Measurements from ENCODE around the gene CHCHD4.

CHCHD4 gene

DNA sequence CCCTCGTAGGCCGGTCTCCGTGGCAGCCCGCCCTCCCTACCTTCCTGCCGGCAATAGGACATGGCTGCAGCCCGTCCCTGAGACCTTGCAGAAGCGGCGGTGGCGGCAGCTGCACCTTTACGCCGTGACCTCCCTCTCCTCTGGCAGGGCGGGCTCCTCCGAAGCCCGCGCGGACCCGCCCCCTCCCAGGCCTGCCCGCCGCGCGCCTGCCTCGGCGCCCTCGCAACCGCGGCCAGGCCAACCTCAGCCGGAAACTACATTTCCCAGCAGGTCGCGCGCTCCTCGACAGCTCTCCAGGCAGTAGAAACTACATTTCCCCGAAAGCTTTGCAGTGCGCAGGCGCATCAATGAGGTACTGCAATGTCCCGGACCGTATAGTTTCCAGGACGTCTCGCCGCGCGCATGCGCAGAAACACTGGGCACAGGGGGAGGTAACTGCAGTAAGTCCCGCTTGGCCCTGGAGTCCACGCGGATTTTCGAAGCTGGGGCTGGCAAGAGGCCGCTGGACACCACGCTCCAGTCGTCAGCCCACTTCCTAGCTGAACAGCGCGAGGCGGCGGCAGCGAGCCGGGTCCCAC is at the start of gene CHCHD4, which contains the start of gene TMEM43:
CHCHD4 (minus strand) TSS at position 256 of the 578 bp plus-strand sequence; CDS start at position 62, 194 bp downstream.
TMEM43 (plus strand) TSS at position 438 of the 578 bp plus-strand sequence. CDS start 142 bp downstream, outside the sequence.
- no peak for FAIRE-seq
- DNase-seq (ENCODE audit: low spot score), result peak; percentile 98

DNA sequence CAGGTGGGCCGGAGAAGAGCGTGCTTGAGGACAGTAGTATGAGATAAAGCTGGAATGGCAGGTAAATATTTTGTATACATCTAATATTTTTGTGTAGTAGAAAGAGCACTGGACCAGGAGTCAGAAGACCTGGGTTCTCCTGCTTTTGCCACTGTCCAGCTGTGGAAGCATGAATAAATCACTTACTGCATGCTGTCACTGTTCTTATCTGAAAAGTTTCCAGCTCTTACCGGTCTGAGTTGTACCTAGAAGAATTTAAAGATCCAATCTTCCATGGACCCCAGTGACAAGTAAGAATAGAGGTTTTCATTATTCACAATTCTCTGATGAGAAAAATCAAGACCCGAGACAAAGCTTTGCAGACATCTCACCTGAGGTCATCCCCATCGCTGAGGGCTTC is 47.8 kb upstream of the CHCHD4 start:
- DNase-seq (ENCODE audit: low spot score) (no peak), FAIRE-seq (no peak)

DNA sequence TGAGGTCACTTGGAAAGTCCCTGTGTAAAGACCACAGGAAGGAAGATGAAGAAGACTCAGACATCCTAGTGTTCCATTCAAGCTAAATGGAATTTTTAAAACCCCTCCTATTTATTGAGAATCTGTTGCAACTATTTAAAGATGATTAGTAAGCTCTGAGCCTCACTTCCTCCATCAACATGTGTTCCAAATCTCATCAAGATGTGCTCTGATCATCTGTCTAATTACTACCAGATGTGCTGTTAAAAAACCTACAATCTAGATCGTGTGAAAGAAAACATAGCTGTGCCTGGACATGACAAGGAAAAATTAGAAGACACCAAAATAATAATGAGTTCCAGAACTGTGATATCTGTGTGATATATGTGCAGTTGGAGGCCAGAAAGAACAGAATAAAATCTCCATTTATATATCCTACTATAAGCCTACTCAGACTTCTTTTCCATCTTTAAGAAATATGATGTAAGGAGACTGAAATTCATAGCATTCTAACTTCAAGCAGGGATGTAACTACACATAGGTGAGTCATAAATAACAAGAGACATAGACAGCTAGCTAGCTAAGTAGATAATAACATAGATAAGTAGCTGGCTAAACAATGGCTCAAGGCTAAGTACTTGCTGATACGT is 46.0 kb upstream of the CHCHD4 start:
- peak; percentile 8 for DNase-seq (ENCODE audit: low spot score)
- no peak for FAIRE-seq

DNA sequence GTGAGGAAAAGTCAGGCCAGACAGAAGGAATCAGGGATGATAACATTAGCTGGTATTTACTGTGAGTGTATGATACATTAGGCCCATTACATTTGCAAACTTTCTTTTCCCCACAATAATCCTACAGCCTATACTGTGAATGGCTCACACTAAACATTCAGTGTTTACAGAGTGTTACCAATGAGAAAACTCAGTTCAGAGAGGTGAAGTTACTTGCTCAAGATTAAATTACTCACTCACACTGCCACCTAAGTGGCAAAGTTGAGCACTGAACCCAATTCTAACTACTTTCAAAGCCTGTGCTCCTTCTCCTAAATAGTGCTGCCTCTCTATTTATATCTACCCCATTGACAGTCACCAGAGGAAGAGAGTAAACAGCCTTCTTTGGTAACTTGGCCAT is 45.2 kb upstream of the CHCHD4 start:
- DNase-seq (ENCODE audit: low spot score) (no peak), FAIRE-seq (no peak)

DNA sequence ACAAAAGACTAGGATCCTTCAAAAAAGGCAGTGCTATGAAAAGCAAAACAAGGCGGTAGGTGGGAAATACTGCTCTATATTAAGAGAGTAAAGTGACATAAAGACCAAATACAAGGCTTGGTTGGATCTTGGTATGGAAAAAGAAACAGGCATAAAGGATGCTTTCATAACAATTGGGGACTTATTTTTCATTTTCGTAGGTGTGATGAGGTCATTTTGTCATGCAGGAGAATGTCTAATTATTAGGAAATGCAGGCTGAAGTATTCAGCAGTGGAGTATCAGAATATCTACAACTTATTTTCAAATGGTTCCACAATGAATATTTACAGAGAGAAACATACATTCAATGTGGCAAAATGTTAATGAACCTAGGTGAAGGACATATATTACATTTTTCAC is 44.8 kb upstream of the CHCHD4 start:
- FAIRE-seq, result no peak
- DNase-seq (ENCODE audit: low spot score), result no peak

DNA sequence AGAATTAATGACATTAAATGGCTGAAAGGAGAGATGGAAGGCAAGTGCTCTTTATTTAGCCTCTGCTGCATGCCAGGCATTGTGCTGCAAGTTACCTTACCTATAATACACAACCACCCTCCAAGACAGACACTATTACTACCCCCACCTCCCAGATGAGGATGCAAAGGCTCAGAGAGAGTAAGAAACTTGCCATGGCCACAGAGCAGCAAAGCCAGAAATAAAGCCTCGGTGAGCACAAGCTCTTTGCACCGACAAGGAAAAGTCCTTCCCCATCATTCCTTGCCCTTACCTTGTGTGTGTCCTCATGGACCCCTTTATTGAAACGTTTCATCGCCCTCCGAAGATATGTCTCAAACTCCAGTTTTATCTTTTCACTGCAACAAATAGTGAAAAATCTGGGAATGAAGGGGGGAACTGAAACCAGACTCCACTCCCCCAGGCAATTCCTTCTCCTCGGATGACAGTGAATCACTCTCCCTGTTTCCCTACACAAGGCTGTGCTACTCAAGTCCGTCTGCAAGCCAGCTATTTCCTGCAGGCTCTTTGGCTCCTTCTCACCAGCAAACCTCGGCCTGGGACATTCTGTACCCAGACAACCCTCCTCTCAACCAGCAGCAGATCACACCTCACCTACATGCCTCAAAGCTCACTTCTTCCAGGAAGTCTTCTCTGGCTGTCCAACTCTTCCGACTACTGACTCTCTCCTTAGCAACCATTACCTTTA is 42.4 kb upstream of the CHCHD4 start:
- FAIRE-seq (no peak), DNase-seq (ENCODE audit: low spot score) (no peak)

DNA sequence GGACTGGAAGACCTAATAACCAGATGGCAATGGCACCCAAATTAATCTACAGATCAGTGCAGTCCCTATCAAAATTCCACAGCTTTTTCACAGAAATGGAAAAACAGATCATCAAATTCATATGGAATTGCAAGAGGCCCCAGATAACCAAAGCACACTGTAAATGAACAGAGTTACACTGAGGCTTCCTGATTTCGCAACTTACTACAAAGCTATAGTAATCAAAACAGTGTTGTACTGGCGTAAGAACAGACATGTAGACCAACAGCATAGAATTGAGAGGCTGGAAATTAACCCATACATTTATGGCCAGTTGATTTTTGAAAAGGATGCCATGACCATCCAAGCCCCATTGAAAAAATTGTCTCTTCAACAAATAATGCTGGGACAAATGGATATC is 37.5 kb upstream of the CHCHD4 start:
- FAIRE-seq, result no peak

DNA sequence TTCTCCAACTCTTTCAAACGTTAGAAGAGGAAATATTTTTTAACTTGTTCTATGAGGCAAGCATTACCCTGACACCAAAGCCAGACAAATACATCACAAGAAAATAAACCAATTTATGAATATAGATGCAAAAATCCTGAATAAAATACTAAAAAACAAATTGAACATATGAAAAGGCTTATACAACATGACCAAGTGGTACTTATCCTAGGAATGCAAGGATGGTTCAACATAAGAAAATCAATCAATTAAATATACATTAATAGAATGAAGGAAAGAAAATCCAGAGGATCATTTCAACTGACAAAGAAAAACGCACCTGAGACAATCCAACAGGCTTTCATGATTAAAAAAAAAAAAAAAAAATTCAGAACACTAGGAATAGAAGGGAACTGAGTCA is 36.6 kb upstream of the CHCHD4 start:
- no peak for DNase-seq (ENCODE audit: low spot score)
- no peak for FAIRE-seq

More for the DNA sequence above, 37.5 kb upstream of the CHCHD4 start:
- DNase-seq (ENCODE audit: low spot score), result no peak

DNA sequence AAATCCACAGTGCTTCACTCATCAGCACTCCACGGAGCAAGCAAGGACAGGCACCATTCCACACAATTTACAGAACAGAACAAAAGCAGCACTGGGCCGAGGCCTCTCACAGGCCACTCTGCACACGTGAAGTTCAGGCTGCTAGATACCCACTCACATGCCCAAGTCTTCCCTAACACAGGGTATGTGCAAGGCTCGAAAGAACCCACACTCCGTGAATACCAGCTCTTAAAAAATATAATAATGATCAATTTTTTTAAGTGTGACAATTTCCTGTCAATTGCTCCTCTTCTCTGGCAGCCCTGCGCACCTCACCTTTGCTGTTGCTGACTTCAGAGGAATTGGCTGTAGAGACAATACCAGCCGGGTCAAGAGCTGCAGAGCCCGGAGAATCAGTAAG is 34.8 kb upstream of the CHCHD4 start:
- FAIRE-seq (no peak), DNase-seq (ENCODE audit: low spot score) (no peak)

DNA sequence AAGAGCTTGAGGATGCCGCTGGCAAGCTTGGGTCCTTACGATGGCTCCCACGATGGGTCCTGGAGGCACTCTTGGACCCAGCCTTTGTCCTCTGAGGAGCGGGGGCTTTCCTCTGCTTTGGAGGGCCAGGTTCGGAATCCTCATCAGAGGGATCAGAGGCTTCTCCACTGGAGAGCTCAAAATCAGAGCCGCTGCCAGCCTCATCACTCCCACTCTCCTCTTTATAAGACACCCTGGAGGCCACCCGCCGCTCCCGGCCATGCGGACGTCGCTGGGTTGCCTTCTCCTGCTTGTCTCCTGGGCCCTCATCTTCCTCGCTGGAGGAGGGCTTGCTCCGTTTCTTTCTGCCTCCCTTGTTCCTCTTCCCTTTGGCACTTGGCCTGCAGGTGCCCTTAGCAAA is 33.7 kb upstream of the CHCHD4 start:
- no peak for FAIRE-seq
- no peak for DNase-seq (ENCODE audit: low spot score)

DNA sequence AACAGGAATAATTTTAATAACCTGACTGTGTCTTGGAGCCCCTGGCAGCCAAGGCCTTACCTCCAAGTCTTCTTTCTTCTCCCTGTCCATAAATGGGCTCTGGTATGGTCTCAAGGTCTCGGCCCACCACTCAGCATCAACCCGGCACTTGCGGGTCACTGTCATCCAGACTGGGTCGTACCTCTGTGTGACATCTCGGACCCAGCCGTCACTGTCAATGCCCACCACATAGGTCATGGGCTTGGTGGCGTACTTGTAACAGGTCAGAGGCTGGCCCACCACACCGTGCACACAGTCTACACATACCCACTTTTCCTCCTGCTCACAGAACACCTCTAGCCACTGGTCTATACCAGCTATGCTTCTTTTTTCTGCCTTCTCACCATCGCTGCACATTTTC is 33.3 kb upstream of the CHCHD4 start:
- DNase-seq (ENCODE audit: low spot score) (no peak), FAIRE-seq (no peak)

DNA sequence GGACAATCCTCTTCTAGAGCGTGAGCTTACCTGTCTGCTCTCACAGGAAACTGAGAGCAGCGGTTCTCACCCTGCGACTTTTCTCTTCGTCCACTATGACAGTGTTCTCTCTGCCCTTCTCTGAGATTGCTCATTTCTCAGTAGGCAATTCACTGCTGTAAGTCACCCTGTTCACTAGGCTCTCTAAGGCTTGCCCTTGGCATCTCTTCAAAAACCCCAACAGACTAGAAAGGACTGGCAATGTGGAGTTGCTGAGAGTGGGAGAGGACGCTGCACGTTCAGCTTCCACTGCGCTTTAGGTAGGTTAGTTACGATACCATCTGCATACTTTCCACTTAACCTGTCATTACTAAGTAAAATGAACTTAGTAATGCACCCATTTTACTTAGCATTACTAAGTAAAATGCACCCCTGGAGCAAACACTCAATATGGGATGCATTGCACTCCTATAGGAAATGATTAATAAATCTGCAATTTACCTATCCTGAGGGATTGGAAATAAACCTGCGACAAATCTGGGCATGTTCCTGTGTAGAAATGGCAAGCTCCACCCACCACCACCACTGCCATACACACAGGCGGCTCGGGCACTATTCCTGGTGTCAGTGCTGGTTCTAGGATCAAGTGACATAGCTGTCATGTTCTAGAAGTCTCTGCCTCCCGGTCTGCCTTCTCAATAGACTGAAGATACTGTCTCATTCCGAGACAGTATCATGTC is 32.3 kb upstream of the CHCHD4 start:
- FAIRE-seq (no peak), DNase-seq (ENCODE audit: low spot score) (no peak)

DNA sequence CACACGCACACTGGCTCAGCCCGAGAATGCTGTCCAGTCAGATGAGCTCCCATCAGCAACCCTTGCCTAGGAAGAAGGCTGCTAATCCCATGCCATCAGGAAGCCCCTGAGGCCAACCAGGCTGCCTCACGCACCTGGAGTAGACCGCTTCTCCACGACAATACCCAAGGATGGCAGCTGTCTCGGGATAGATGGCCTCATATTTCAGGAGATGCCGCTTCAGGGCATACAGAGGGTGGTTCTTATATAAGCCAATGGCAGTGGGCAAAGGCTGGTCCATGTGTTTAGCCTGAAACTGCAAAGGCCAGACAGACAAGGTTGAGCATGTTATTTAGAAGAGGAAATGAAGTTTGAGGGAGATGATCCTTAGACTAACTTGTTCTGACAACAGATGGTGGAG is 31.5 kb upstream of the CHCHD4 start:
- FAIRE-seq, result no peak
- no peak for DNase-seq (ENCODE audit: low spot score)

DNA sequence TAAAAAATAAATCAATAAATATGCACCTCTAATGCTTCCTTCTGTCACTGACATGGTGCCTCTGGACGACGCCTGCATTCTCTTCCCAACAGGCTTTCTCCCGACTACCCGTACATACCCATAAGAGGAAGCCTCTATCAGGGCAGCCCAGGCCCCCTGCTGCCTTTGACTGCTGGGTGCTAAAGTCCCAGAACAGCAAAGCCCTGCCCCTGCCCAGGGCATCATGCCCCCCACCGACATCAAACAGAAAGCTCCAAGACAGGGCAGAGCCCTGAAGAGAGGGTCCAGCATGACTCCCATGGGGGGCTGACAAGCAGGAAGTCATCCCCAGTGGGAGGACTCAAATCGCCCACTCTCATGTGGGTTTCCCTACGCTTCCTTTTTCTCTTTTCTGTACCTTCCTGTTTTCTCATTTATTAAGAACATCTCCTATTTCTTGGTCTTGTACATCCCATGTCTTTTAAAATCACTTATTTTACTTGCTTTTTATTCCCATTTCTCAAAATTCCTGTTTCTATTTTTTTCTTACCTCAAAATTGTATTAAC is 30.3 kb upstream of the CHCHD4 start:
- FAIRE-seq, result no peak
- DNase-seq (ENCODE audit: low spot score), result no peak

DNA sequence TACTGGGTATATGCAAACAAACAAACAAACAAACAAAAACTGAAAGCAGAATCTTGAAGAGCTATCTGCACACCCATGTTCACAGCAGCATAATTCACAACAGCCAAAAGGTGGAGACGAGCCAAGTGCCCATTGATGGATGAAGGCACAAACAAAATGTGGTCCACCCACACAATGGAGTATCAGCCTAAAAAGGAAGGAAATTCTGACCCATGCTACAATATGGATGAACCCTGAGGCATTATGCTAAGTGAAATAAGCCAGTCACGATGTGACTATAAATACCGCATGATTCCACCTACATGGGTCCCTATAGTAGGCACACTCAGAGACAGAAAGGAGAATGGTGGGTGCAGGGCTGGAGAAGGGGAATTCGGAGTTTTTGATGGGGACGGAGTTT is 29.6 kb upstream of the CHCHD4 start:
- FAIRE-seq (no peak), DNase-seq (ENCODE audit: low spot score) (no peak)

DNA sequence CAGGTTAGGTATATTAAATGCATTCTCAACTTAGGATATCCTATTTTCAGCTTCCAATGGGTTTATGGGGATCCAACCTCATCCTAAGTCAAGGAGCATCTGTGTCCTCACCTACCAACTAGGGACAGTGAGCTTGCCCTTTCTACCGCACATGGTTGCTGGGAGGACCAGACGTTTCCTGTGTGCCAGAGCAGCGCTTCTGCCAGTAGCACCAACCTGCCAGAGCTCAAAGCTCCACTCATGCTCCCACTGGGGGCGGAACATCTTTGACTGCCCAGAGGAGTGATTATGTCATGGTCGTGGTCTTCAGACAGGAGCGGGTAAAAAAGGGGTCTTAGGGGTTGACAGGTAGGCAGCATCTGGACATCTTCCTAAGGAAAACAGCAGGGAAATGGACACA is 29.0 kb upstream of the CHCHD4 start:
- no peak for FAIRE-seq
- DNase-seq (ENCODE audit: low spot score), result no peak

DNA sequence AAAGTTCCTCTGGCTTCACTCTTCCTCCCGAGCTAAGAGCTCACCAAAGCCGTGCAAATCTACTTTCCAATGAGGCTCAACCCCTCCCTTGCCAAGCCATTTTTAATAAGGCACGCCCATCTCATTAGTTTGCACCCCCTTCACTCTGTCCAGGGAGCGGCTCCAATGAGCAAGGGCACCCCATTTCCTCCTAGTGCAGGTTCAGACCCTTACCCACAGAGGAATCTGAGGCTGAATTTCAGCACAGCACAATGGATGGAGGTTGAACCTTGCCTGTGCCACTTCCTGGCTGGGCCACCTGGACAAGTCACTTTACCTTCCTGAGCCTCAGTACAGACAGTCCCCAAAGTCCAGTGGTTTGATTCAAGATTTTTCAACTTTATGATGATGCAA is 28.3 kb upstream of the CHCHD4 start:
- no peak for FAIRE-seq
- DNase-seq (ENCODE audit: low spot score), result no peak

DNA sequence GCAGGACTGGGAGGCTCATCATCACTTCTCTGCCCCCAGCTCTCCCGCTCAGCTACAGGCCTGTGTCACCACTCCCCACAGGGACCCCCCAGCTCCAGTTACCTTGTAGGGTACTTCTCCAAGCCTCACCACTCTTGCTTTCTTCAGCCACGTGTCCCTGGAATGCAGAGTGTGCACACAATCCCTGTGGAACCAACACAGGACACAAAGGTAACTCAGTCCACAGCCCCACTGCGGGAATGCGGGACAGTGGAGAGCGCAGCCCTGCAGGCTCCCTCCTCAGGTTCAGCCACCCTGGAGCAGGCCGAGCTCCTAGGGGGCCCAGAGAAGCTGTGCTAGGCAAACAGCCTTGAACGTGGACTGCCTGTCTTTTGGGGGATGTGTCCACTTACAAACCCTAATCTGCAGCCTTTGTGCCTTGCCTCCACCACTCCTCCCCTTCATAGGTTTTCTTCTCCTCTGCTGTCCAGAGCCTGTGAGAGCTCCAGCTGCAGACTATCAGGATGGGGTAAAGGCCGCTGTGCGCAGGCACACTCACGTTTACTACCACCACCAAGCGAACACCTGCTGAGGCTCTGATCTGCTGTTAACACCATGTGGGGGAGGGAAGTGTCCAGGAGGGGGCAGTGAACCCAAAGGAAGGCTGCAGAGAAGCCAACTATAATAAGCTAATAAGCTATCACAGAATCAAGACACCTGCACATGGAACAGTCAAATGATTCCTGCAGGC is 27.7 kb upstream of the CHCHD4 start:
- FAIRE-seq (no peak), DNase-seq (ENCODE audit: low spot score) (no peak)

DNA sequence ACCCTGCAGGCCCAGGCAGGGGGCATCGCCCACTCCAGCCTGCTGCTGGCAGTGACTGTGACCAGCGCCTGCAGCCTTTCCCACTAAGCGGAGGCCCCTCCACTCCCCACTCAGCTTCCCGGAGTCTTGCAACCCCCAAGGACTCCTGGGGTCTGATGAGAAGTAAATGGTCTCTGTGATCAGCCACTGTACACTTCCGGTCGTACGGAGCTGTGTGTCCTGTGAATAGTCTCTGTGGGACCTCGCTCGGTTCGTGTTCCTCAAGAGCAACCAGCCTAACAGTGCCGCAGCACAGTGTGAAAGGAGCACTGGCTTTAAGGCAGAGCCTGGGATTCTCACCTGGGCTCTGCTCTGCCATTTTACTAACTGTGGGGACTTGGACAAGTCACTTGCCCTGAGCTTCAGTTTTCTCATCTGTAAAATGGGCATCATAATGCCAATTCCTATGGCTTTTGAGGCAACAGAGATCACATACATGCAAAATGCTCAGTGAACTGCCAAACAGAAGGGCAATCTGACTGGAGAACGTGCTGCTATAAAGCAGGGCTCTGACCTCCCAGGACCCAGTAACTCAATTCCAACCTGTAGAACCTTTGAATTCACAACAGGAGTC is 26.9 kb upstream of the CHCHD4 start:
- no peak for DNase-seq (ENCODE audit: low spot score)
- no peak for FAIRE-seq

DNA sequence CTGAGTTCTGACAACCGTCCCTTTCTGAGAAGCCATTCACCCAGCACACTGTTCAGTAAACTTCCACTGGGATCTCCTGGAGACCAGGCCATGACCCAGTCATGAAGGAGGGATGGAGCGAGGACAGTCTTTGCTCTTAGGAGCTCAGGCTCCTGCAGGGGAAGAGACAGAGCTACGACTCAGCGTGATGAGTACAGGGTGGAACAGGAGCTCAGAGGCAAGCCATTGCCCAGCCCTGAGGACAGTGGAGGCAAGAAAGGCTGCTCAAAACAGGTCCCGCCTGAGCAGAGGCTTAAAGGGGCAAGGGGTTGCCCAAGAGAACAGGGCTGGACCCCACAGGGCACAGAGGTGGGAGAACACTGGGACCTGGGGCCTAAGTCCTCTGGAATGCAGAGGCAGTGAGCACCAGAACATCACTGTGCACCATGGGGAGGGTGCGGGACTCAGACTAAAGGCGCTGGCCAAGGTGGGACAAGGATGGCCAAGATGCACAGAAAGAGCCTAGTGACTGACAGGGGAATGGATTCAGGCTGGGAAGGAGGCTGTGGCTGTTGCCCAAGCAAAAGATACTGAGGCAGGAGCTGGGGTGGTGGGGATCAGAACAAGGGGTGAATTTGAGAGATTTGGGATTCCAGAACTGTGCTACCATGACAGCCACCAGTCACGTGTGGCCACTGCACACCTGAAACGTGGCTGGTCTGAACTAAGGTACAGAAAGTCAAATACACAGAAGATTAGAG is 26.0 kb upstream of the CHCHD4 start:
- no peak for DNase-seq (ENCODE audit: low spot score)
- no peak for FAIRE-seq
